Activated naive CD4-positive, alpha-beta T cell treated with anti-CD3 and anti-CD28 coated beads, Interleukin-2, amount 50 U/mL, for 24 hours (primary cell): Measurements from ENCODE around the gene MAP2K4.
"Not testable (repeated sequence)": the region's sequence is repeated elsewhere in the genome, so short reads cannot be mapped to it uniquely, and the experiment has no call there.

Experiments
- H3K27ac Mint-ChIP-seq: one replicate; pipeline ENCODE4 v1.8.0; 2021; ENCODE audit warnings: mild to moderate bottlenecking, mixed read lengths
- H3K27me3 Mint-ChIP-seq: one replicate; pipeline ENCODE4 v1.8.0; 2021; ENCODE audit warnings: mixed read lengths
- H3K36me3 Mint-ChIP-seq: one replicate; pipeline ENCODE4 v1.8.0; 2021; ENCODE audit warnings: mixed read lengths
- H3K4me1 Mint-ChIP-seq: one replicate; pipeline ENCODE4 v1.8.0; 2021; ENCODE audit warnings: mixed read lengths
- H3K4me3 Mint-ChIP-seq: one replicate; pipeline ENCODE4 v1.8.0; 2021; ENCODE audit warnings: mild to moderate bottlenecking, mixed read lengths
- H3K9me3 Mint-ChIP-seq: one replicate; pipeline ENCODE4 v1.8.0; 2021; ENCODE audit warnings: mixed read lengths

The MAP2K4 gene

GRCh38 chr17:12020642-12021622 is at the start of gene MAP2K4:
Gene MAP2K4 (plus strand): TSS chr17:12020877. CDS start chr17:12020887, 10 bp downstream.
- Mint-ChIP-seq H3K36me3 (peaks cover 1% of the 10 kb centered on the region), H3K9me3 (no peaks in the 10 kb centered on the region), H3K27ac (peak within 1 kb of the TSS; percentile 72), H3K4me3 (peak within 1 kb of the TSS; percentile 83), H3K27me3 (no peaks in the 10 kb centered on the region), H3K4me1 (peaks cover 52% of the 10 kb centered on the region)

- H3K27ac Mint-ChIP-seq, H3K4me3 Mint-ChIP-seq, H3K4me1 Mint-ChIP-seq, H3K27me3 Mint-ChIP-seq: not testable (repeated sequence)
- Mint-ChIP-seq H3K9me3 (peaks cover 11% of the 10 kb centered on the region), H3K36me3 (peaks cover 48% of the 10 kb centered on the region)
These were observed 47.9 kb upstream of the MAP2K4 start for GRCh38 chr17:11972741-11973140.

GRCh38 chr17:11979795-11980194 is 40.9 kb upstream of the MAP2K4 start:
- H3K9me3 Mint-ChIP-seq: no peaks in the 10 kb centered on the region
- H3K4me1 Mint-ChIP-seq: no peaks in the 10 kb centered on the region
- no peaks in the 10 kb centered on the region for H3K27me3 Mint-ChIP-seq
- H3K27ac Mint-ChIP-seq: no peak overlapping the region
- H3K36me3 Mint-ChIP-seq: peaks cover 60% of the 10 kb centered on the region
- no peak overlapping the region for H3K4me3 Mint-ChIP-seq

- Mint-ChIP-seq H3K4me3 (no peak overlapping the region), H3K4me1 (no peaks in the 10 kb centered on the region), H3K27ac (no peak overlapping the region), H3K27me3 (no peaks in the 10 kb centered on the region), H3K9me3 (no peaks in the 10 kb centered on the region), H3K36me3 (peaks cover 55% of the 10 kb centered on the region)
These were observed 39.9 kb upstream of the MAP2K4 start for GRCh38 chr17:11980813-11981212.

GRCh38 chr17:11981862-11982261 is 38.8 kb upstream of the MAP2K4 start:
- Mint-ChIP-seq H3K27ac (no peak overlapping the region), H3K36me3 (peaks cover 49% of the 10 kb centered on the region), H3K4me1 (no peaks in the 10 kb centered on the region), H3K4me3 (no peak overlapping the region), H3K9me3 (no peaks in the 10 kb centered on the region), H3K27me3 (no peaks in the 10 kb centered on the region)

GRCh38 chr17:11986179-11986941 is 34.3 kb upstream of the MAP2K4 start:
- H3K27me3 Mint-ChIP-seq: no peaks in the 10 kb centered on the region
- H3K4me3 Mint-ChIP-seq: no peak overlapping the region
- H3K27ac Mint-ChIP-seq: no peak overlapping the region
- H3K9me3 Mint-ChIP-seq: no peaks in the 10 kb centered on the region
- peaks cover 50% of the 10 kb centered on the region for H3K36me3 Mint-ChIP-seq
- peaks cover 24% of the 10 kb centered on the region for H3K4me1 Mint-ChIP-seq

- Mint-ChIP-seq H3K27ac (no peak overlapping the region), H3K36me3 (peaks cover 46% of the 10 kb centered on the region), H3K4me1 (peaks cover 24% of the 10 kb centered on the region), H3K4me3 (no peak overlapping the region), H3K27me3 (no peaks in the 10 kb centered on the region), H3K9me3 (no peaks in the 10 kb centered on the region)
These were observed 33.7 kb upstream of the MAP2K4 start for GRCh38 chr17:11986942-11987329.

GRCh38 chr17:11990363-11990983 is 30.2 kb upstream of the MAP2K4 start:
- no peaks in the 10 kb centered on the region for H3K27me3 Mint-ChIP-seq
- no peaks in the 10 kb centered on the region for H3K9me3 Mint-ChIP-seq
- no peak overlapping the region for H3K27ac Mint-ChIP-seq
- peaks cover 29% of the 10 kb centered on the region for H3K36me3 Mint-ChIP-seq
- peaks cover 38% of the 10 kb centered on the region for H3K4me1 Mint-ChIP-seq
- H3K4me3 Mint-ChIP-seq: no peak overlapping the region

GRCh38 chr17:11991461-11991860 is 29.2 kb upstream of the MAP2K4 start:
- no peak overlapping the region for H3K27ac Mint-ChIP-seq
- no peaks in the 10 kb centered on the region for H3K27me3 Mint-ChIP-seq
- H3K36me3 Mint-ChIP-seq: peaks cover 25% of the 10 kb centered on the region
- H3K4me3 Mint-ChIP-seq: no peak overlapping the region
- H3K9me3 Mint-ChIP-seq: no peaks in the 10 kb centered on the region
- peaks cover 45% of the 10 kb centered on the region for H3K4me1 Mint-ChIP-seq

GRCh38 chr17:11996722-11997146 is 23.9 kb upstream of the MAP2K4 start:
- H3K4me1 Mint-ChIP-seq: peaks cover 29% of the 10 kb centered on the region
- H3K27ac Mint-ChIP-seq: peak overlapping the region; percentile 95
- peaks cover 2% of the 10 kb centered on the region for H3K36me3 Mint-ChIP-seq
- peak overlapping the region; percentile 95 for H3K4me3 Mint-ChIP-seq
- no peaks in the 10 kb centered on the region for H3K9me3 Mint-ChIP-seq
- H3K27me3 Mint-ChIP-seq: no peaks in the 10 kb centered on the region

- peaks cover 2% of the 10 kb centered on the region for H3K36me3 Mint-ChIP-seq
- H3K4me3 Mint-ChIP-seq: peak within 1 kb of the TSS; percentile 95
- no peaks in the 10 kb centered on the region for H3K9me3 Mint-ChIP-seq
- H3K27ac Mint-ChIP-seq: peak within 1 kb of the TSS; percentile 95
- no peaks in the 10 kb centered on the region for H3K27me3 Mint-ChIP-seq
- H3K4me1 Mint-ChIP-seq: peaks cover 29% of the 10 kb centered on the region
These were observed 23.3 kb upstream of the MAP2K4 start, which contains the start of gene ZNF18 for GRCh38 chr17:11997147-11997971. Gene ZNF18 (minus strand): TSS chr17:11997475. CDS start chr17:11992829, 4,646 bp downstream.

GRCh38 chr17:11997972-11998233 is 22.8 kb upstream of the MAP2K4 start:
- Mint-ChIP-seq H3K4me1 (peaks cover 29% of the 10 kb centered on the region), H3K27ac (peak overlapping the region; percentile 91), H3K27me3 (no peaks in the 10 kb centered on the region), H3K9me3 (no peaks in the 10 kb centered on the region), H3K4me3 (peak overlapping the region; percentile 95), H3K36me3 (peaks cover 2% of the 10 kb centered on the region)

GRCh38 chr17:11999696-12000095 is 21.0 kb upstream of the MAP2K4 start:
- Mint-ChIP-seq H3K27me3 (no peaks in the 10 kb centered on the region), H3K4me1 (peaks cover 21% of the 10 kb centered on the region), H3K36me3 (no peaks in the 10 kb centered on the region), H3K9me3 (no peaks in the 10 kb centered on the region), H3K27ac (no peak overlapping the region), H3K4me3 (no peak overlapping the region)

- no peak overlapping the region for H3K4me3 Mint-ChIP-seq
- no peaks in the 10 kb centered on the region for H3K4me1 Mint-ChIP-seq
- H3K27ac Mint-ChIP-seq: no peak overlapping the region
- H3K9me3 Mint-ChIP-seq: no peaks in the 10 kb centered on the region
- H3K36me3 Mint-ChIP-seq: no peaks in the 10 kb centered on the region
- peaks cover 2% of the 10 kb centered on the region for H3K27me3 Mint-ChIP-seq
These were observed 13.2 kb upstream of the MAP2K4 start for GRCh38 chr17:12007466-12007865.

- Mint-ChIP-seq H3K4me1 (peaks cover 59% of the 10 kb centered on the region), H3K27ac (peak overlapping the region; percentile 72), H3K9me3 (no peaks in the 10 kb centered on the region)
These were observed 1.0 kb downstream of the MAP2K4 start for GRCh38 chr17:12021623-12022140.

More at GRCh38 chr17:12021623-12022140, 1.0 kb downstream of the MAP2K4 start:
- Mint-ChIP-seq H3K4me3 (peak overlapping the region; percentile 83), H3K27me3 (no peaks in the 10 kb centered on the region), H3K36me3 (peaks cover 3% of the 10 kb centered on the region)
